ENCODE results near the gene NDST4. TPM values are rescaled to one million over a fixed set of nuclear protein-coding genes. Genes with fewer than 3 reads are reported as not detected.

NDST4 gene
- total RNA-seq, 3 donors from 2014 or later (not counting 1 experiment from before 2014, with no cell fraction given): not detected

DNA sequence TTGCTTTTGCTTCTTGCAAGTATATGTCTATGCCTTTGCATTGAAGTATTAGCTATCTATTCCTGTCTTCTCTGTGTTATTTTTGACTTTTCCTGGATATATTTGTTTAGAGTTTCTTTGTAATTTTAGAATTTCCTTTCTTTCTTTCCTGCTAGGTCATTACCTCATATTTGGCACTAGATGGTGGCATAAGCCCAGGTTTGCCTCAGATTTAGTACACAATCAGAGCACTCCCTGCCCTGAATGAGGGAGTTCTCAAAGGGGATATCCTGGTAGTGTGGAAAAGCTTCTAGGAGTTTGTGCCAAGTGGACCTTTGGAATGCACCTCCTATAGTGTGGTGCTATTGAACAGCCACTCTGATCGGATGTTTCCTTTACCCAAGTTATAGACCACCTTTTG is 333.2 kb downstream of the NDST4 start:
- H3K36me3 Mint-ChIP-seq: no peaks in the 10 kb centered on the region
- TF ChIP-seq, protein P1, sequence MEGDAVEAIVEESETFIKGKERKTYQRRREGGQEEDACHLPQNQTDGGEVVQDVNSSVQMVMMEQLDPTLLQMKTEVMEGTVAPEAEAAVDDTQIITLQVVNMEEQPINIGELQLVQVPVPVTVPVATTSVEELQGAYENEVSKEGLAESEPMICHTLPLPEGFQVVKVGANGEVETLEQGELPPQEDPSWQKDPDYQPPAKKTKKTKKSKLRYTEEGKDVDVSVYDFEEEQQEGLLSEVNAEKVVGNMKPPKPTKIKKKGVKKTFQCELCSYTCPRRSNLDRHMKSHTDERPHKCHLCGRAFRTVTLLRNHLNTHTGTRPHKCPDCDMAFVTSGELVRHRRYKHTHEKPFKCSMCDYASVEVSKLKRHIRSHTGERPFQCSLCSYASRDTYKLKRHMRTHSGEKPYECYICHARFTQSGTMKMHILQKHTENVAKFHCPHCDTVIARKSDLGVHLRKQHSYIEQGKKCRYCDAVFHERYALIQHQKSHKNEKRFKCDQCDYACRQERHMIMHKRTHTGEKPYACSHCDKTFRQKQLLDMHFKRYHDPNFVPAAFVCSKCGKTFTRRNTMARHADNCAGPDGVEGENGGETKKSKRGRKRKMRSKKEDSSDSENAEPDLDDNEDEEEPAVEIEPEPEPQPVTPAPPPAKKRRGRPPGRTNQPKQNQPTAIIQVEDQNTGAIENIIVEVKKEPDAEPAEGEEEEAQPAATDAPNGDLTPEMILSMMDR (IDR thresholded peaks at IDR 0.05): no peak
- Histone ChIP-seq H3K27me3 (ENCODE audit: control insufficient read depth, insufficient read depth, low read length) (peaks cover 2% of the 10 kb centered on the region), H3K4me3 (ENCODE audit: low read length) (no peak overlapping the region), H3K36me3 (ENCODE audit: control insufficient read depth, insufficient read depth, low read length) (no peaks in the 10 kb centered on the region), H3K27ac (ENCODE audit: low read length) (no peak overlapping the region), H3K4me1 (ENCODE audit: control insufficient read depth, insufficient read depth, low read length) (no peaks in the 10 kb centered on the region), H3K9me3 (ENCODE audit: control insufficient read depth, insufficient read depth, low read length) (no peaks in the 10 kb centered on the region)
- no peak overlapping the region for H3K4me3 Mint-ChIP-seq
- intact Hi-C loops (cut with micrococcal nuclease): no loop called here
- H3K27ac Mint-ChIP-seq: no peak overlapping the region
- H3K27me3 Mint-ChIP-seq (ENCODE audit: low read depth in 2 of 2): no peaks in the 10 kb centered on the region
- H3K4me1 Mint-ChIP-seq: no peaks in the 10 kb centered on the region
- DNase-seq (no peak), ATAC-seq (no peak)
- H3K9me3 Mint-ChIP-seq: peaks cover 2 to 3% of the 10 kb centered on the region in 2 donors
- WGBS (ENCODE audit: insufficient coverage): 80% methylated on average over 1 of the region's 1 CpG

Data from natural killer cell (primary cell).